Glomerular endothelial cell (primary cell): ENCODE data around the gene KLK1. TPM values are rescaled to one million over a fixed set of nuclear protein-coding genes. Genes with fewer than 3 reads are reported as not detected.
"Not testable (repeated sequence)": the region's sequence is repeated elsewhere in the genome, so short reads cannot be mapped to it uniquely, and the experiment has no call there.

Source experiments
- DNase-seq: peaks from one replicate; pipeline ENCODE4 v3.0.0-alpha.2; 2011; ENCODE audit warnings: low read depth, low spot score; ENCODE audit errors: extremely low read depth
- total RNA-seq: library from RNA; depleted of rRNA; stranded (reverse); fragments of >200 nt; gene quantifications from 2 replicates; pipeline ENCODE4 v1.2.3, GENCODE V29; 2015

Gene KLK1
- total RNA-seq, 1 donor from 2014 or later, result not detected

DNA sequence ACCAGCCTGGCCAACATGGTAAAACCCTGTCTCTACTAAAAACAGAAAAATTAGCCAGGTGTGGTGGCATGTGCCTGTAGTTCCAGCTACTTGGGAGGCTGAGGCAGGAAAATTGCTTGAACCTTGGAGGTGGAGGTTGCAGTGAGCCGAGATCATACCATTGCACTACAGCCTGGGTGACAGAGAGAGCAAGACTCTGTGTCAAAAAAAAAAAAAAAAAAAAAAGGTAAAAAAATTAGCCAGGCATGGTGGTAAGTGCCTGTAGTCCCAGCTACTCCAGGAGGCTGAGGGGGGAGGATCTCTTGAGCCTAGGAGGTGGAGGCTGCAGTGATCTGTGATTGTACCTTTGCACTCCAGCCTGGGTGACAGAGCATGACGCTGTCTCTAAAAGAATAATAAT is 53.4 kb downstream of the KLK1 start, which contains the start of gene GPR32:
GPR32 (plus strand) TSS at position 301 of the 400 bp plus-strand sequence. CDS start 137 bp downstream, outside the sequence.
- not testable (repeated sequence) for DNase-seq

Other genes starting within 250 kb of the KLK1 start
- 0.53 and 0.82 TPM in 2 replicates for gene SYT3, start 183.9 kb downstream of the KLK1 start, total RNA-seq
- gene C19orf81, start 174.3 kb downstream of the KLK1 start, total RNA-seq, result 3.1 and 9.0 TPM in 2 replicates
- gene SHANK1, start 104.0 kb downstream of the KLK1 start, total RNA-seq, result 1.2 and 2.0 TPM in 2 replicates
- 14.4 and 16.2 TPM in 2 replicates for gene CLEC11A, start 100.4 kb downstream of the KLK1 start, total RNA-seq
- not detected in 2 replicates for gene GPR32, start 53.3 kb downstream of the KLK1 start, total RNA-seq
- gene ACP4, start 33.4 kb downstream of the KLK1 start, total RNA-seq, result not detected in 2 replicates
- gene KLK15, start 9.8 kb upstream of the KLK1 start, total RNA-seq, result not detected in 2 replicates
- not detected in 2 replicates for gene KLK3, start 31.1 kb upstream of the KLK1 start, total RNA-seq
- not detected in 2 replicates for gene KLK2, start 49.7 kb upstream of the KLK1 start, total RNA-seq
- gene KLK4, start 87.6 kb upstream of the KLK1 start, total RNA-seq, result not detected in 2 replicates
- gene KLK5, start 129.3 kb upstream of the KLK1 start, total RNA-seq, result not detected in 2 replicates
- not detected in 2 replicates for gene KLK6, start 145.8 kb upstream of the KLK1 start, total RNA-seq
- not detected in 2 replicates for gene KLK7, start 160.1 kb upstream of the KLK1 start, total RNA-seq
- not detected in 2 replicates for gene KLK8, start 177.8 kb upstream of the KLK1 start, total RNA-seq
- gene KLK10, start 195.9 kb upstream of the KLK1 start, total RNA-seq, result not detected in 2 replicates
- gene KLK11, start 202.8 kb upstream of the KLK1 start, total RNA-seq, result not detected in 2 replicates
- gene KLK12, start 211.2 kb upstream of the KLK1 start, total RNA-seq, result not detected in 2 replicates
- not detected in 2 replicates for gene KLK13, start 241.3 kb upstream of the KLK1 start, total RNA-seq